GM12878 (cell line): Measurements from ENCODE around the gene UGT1A7. TPM values are rescaled to one million over a fixed set of nuclear protein-coding genes. Genes with fewer than 3 reads are reported as not detected.

Source experiments
- ATAC-seq: fragments of 200-7000 bp; cut with Tn5 transposase; 3 replicates; pipeline ENCODE4 v1.9.1; 2020; ENCODE audit warnings: mild to moderate bottlenecking, moderate library complexity
- BruUV-seq: library from RNA; stranded (reverse); fragments of 400-500 nt; replicated peaks from 2 replicates; lab custom pipeline; 2021; lab: Mats Ljungman, UMichigan
- CTCF ChIA-PET: fragments of 300-600 bp; sonication (Branson Sonifier 250); formaldehyde crosslinking; extraction: SDS; loops from one replicate; lab custom pipeline; 2021; ENCODE audit warnings: inconsistent platforms; lab: Yijun Ruan, JAX
- POLR2A ChIA-PET: fragments of 350-600 bp; formaldehyde crosslinking; extraction: SDS; loops from one replicate; lab custom pipeline; 2021; ENCODE audit warnings: inconsistent platforms; lab: Charles Lee
- RAD21 ChIA-PET: fragments of 300-600 bp; sonication (Branson Sonifier 250); formaldehyde crosslinking; loops from one replicate; lab custom pipeline; 2023; ENCODE audit warnings: antibody characterized with exemption; ENCODE audit not compliant: unreplicated experiment; lab: Charles Lee
- SMC1A ChIA-PET: fragments of 300-600 bp; sonication (Branson Sonifier 250); formaldehyde crosslinking; loops from one replicate; lab custom pipeline; 2023; ENCODE audit not compliant: unreplicated experiment, uncharacterized antibody; lab: Charles Lee
- DNase-seq: peaks from one replicate; pipeline ENCODE4 v3.0.0-alpha.2; 2011; ENCODE audit warnings: low read depth, low spot score
- FAIRE-seq: peaks from 3 replicates; lab custom pipeline; 2011; peaks lifted over from hg19 to GRCh38; lab: Jason Lieb, UNC
- H2AFZ ChIP-seq: 2 replicates; pipeline ENCODE4 v1.6.0; 2011; ENCODE audit warnings: low read depth, low read length, control low read depth; ENCODE audit not compliant: control insufficient read depth
- H3K27ac ChIP-seq: 2 replicates; pipeline ENCODE4 v1.5.1; 2011; ENCODE audit warnings: control low read depth; ENCODE audit not compliant: control insufficient read depth, insufficient read depth
- H3K27me3 ChIP-seq, 2 experiments: replicated peaks in 1 of 2; 2 replicates each; pipeline versions ENCODE4 v1.6.0 to v1.6.1; 2011; ENCODE audit warnings: low read length in 1 of 2; ENCODE audit not compliant: control insufficient read depth in 2 of 2, insufficient read depth in 2 of 2
- H3K36me3 ChIP-seq, 2 experiments: 2 replicates each; pipeline ENCODE4 v1.5.1; 2011; ENCODE audit warnings: low read length in 1 of 2; ENCODE audit not compliant: control insufficient read depth in 2 of 2, insufficient read depth in 2 of 2
- H3K4me1 ChIP-seq: 2 replicates; pipeline ENCODE4 v1.6.1; 2011; ENCODE audit warnings: mild to moderate bottlenecking, low read length, moderate library complexity, mixed read lengths; ENCODE audit not compliant: control insufficient read depth, insufficient read depth
- H3K4me2 ChIP-seq: 2 replicates; pipeline ENCODE4 v1.6.0; 2011; ENCODE audit warnings: control low read depth; ENCODE audit not compliant: control insufficient read depth, insufficient read depth
- H3K4me3 ChIP-seq: fragments of 200-600 bp; sonication (generic); 2 replicates; pipeline ENCODE4 v1.5.1; 2016
- H3K79me2 ChIP-seq: 2 replicates; pipeline ENCODE4 v1.6.0; 2011; ENCODE audit warnings: low read length; ENCODE audit not compliant: control insufficient read depth, insufficient read depth
- H3K9ac ChIP-seq: 2 replicates; pipeline ENCODE4 v1.8.0; 2011; ENCODE audit warnings: low read length, control low read depth, mixed read lengths; ENCODE audit not compliant: control insufficient read depth, insufficient read depth
- H3K9me3 ChIP-seq: replicated peaks from 3 replicates; pipeline ENCODE4 v1.5.1; 2011; ENCODE audit warnings: mild to moderate bottlenecking, low read length; ENCODE audit not compliant: control insufficient read depth, insufficient read depth
- H4K20me1 ChIP-seq: 2 replicates; pipeline ENCODE4 v1.6.0; 2011; ENCODE audit not compliant: control insufficient read depth, insufficient read depth
- CHD2 ChIP-seq: IDR thresholded peaks from 2 replicates; pipeline ENCODE4 v1.6.1; 2011; ENCODE audit warnings: low read depth, low read length, improper control_type of control experiment, borderline replicate concordance
- JUNB ChIP-seq: IDR thresholded peaks from 2 replicates; pipeline ENCODE4 v1.6.1; 2016; ENCODE audit warnings: antibody characterized with exemption, mild to moderate bottlenecking
- MYC ChIP-seq: IDR thresholded peaks from 2 replicates; pipeline ENCODE4 v1.6.1; 2011; ENCODE audit warnings: mild to moderate bottlenecking, low read length, moderate library complexity, inconsistent platforms; ENCODE audit not compliant: insufficient read depth, insufficient replicate concordance, insufficient read length, severe bottlenecking
- NRF1 ChIP-seq: conservative IDR thresholded peaks from 2 replicates; pipeline ENCODE4 v1.6.1; 2011; ENCODE audit warnings: mild to moderate bottlenecking, low read depth, low read length, improper control_type of control experiment
- RCOR1 ChIP-seq: conservative IDR thresholded peaks from 2 replicates; pipeline ENCODE4 v1.6.1; 2012; ENCODE audit warnings: low read depth, low read length, improper control_type of control experiment
- RELA ChIP-seq: fragments of 450-650 bp; IDR thresholded peaks from 2 replicates; pipeline ENCODE4 v1.8.0; 2014; ENCODE audit warnings: borderline replicate concordance; ENCODE audit not compliant: partially characterized antibody
- SMAD1 ChIP-seq: fragments of 450-650 bp; IDR thresholded peaks from 2 replicates; pipeline ENCODE4 v1.6.1; 2018; ENCODE audit warnings: mild to moderate bottlenecking, low read depth; ENCODE audit not compliant: partially characterized antibody
- SMAD5 ChIP-seq: IDR thresholded peaks from 2 replicates; pipeline ENCODE4 v1.6.1; 2016; ENCODE audit warnings: antibody characterized with exemption, low read depth
- SPI1 ChIP-seq: IDR thresholded peaks from 2 replicates; pipeline ENCODE4 v1.6.1; 2011; ENCODE audit warnings: low read depth, mild to moderate bottlenecking, low read length, moderate library complexity, borderline replicate concordance; ENCODE audit not compliant: insufficient read depth
- ZZZ3 ChIP-seq: IDR thresholded peaks from 2 replicates; pipeline ENCODE4 v1.6.1; 2011; ENCODE audit warnings: low read depth; ENCODE audit not compliant: control insufficient read depth, insufficient read length
- WGBS: methylation state at CpG from one replicate; pipeline ENCODE4 v1.1.6; 2016; ENCODE audit warnings: low lambda C conversion rate; ENCODE audit not compliant: insufficient replicate concordance, insufficient coverage; ENCODE audit errors: missing lambda C conversion rate; 5-methylcytosine and 5-hydroxymethylcytosine counted together
- in situ Hi-C: fragments of 300-500 bp; cut with MboI; formaldehyde crosslinking; loops from 9 replicates; pipeline ENCODE4 v1.14.3; 2018; ENCODE audit warnings: mixed read lengths
- intact Hi-C: fragments of 100-400 bp; cut with micrococcal nuclease; formaldehyde crosslinking; loops from one replicate; pipeline ENCODE4 v1.14.2; 2022; ENCODE audit not compliant: unreplicated experiment
- polyA plus RNA-seq, 11 experiments: library from polyadenylated mRNA; depleted of rRNA in 4 of 11; unstranded in 6 of 11; stranded (reverse) in 5 of 11; fragments of >200 nt; fragmentation: Nextera tagmentation in 4 of 11; fragmentation: Illumina TruSeq in 1 of 11; extraction: Ambion mirVana in 4 of 11; extraction: Trizol in 1 of 11; gene quantifications; 1 replicate in 1 of 11; 2 replicates in 10 of 11; pipeline versions ENCODE4 v1.2.1 to v1.2.3, GENCODE V29; 2011 to 2016; ENCODE audit warnings: inconsistent platforms in 2 of 11, missing spikeins in 2 of 11, low read depth in 1 of 11
- total RNA-seq, 4 experiments: library from RNA; depleted of rRNA in 3 of 4; stranded (reverse); fragments of >200 nt in 3 of 4; fragmentation: Illumina TruSeq in 1 of 4; extraction: Trizol in 1 of 4; gene quantifications; 2 replicates each; pipeline versions ENCODE4 v1.2.1 to v1.2.3, GENCODE V29; 2013 to 2021
- TF ChIP-seq, protein P1 (sequence below): fragments of 450-650 bp; IDR thresholded peaks from 2 replicates; pipeline ENCODE4 v1.6.1; 2017; ENCODE audit warnings: mild to moderate bottlenecking, moderate library complexity
- TF ChIP-seq, protein P2 (sequence below): IDR thresholded peaks from 2 replicates; pipeline ENCODE4 v1.6.1; 2012; ENCODE audit warnings: low read length, inconsistent platforms

Gene UGT1A7
- total and polyA plus RNA-seq, 10 of the 15 experiments (the other 5 are each of a cell fraction or from before 2014, with no cell fraction given): not detected

DNA sequence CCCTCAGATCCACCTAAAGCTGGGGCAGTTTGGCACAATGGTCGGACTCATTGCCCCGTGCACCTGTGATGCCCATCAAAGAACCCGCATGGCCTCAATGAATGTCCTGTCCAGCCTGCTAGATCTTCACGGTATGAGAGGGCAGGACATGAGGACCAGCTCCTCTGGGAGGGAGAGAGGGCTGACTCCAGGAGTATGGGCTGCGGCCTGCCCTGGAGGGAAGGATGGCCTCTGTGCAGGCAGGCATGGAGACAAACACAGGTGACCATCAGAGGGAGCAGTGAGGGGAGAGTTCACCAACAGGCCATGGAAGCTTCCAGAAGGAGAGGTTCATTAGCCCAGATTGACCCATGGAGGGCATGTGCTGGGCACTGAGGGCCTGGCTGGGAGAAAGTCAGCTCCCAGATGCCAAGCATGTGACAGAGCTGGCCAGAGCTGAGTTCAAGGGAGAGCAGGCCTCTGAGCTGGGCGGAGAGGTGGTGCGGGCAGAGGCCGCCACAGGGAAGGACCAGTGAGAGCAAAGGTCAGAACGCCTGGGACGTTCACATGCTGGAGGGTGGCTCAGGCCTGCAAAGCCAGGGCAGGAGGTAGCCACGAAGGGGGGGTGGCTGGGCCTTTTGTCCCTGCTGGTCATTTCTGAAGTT is 136.4 kb downstream of the UGT1A7 start (continued):
- TF ChIP-seq, protein P1, sequence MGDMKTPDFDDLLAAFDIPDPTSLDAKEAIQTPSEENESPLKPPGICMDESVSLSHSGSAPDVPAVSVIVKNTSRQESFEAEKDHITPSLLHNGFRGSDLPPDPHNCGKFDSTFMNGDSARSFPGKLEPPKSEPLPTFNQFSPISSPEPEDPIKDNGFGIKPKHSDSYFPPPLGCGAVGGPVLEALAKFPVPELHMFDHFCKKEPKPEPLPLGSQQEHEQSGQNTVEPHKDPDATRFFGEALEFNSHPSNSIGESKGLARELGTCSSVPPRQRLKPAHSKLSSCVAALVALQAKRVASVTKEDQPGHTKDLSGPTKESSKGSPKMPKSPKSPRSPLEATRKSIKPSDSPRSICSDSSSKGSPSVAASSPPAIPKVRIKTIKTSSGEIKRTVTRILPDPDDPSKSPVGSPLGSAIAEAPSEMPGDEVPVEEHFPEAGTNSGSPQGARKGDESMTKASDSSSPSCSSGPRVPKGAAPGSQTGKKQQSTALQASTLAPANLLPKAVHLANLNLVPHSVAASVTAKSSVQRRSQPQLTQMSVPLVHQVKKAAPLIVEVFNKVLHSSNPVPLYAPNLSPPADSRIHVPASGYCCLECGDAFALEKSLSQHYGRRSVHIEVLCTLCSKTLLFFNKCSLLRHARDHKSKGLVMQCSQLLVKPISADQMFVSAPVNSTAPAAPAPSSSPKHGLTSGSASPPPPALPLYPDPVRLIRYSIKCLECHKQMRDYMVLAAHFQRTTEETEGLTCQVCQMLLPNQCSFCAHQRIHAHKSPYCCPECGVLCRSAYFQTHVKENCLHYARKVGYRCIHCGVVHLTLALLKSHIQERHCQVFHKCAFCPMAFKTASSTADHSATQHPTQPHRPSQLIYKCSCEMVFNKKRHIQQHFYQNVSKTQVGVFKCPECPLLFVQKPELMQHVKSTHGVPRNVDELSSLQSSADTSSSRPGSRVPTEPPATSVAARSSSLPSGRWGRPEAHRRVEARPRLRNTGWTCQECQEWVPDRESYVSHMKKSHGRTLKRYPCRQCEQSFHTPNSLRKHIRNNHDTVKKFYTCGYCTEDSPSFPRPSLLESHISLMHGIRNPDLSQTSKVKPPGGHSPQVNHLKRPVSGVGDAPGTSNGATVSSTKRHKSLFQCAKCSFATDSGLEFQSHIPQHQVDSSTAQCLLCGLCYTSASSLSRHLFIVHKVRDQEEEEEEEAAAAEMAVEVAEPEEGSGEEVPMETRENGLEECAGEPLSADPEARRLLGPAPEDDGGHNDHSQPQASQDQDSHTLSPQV: no peak
- TF ChIP-seq RELA: no peak
- no peak for TF ChIP-seq SPI1
- no peak for TF ChIP-seq JUNB
- TF ChIP-seq, all 136 proteins: peak for 0

DNA sequence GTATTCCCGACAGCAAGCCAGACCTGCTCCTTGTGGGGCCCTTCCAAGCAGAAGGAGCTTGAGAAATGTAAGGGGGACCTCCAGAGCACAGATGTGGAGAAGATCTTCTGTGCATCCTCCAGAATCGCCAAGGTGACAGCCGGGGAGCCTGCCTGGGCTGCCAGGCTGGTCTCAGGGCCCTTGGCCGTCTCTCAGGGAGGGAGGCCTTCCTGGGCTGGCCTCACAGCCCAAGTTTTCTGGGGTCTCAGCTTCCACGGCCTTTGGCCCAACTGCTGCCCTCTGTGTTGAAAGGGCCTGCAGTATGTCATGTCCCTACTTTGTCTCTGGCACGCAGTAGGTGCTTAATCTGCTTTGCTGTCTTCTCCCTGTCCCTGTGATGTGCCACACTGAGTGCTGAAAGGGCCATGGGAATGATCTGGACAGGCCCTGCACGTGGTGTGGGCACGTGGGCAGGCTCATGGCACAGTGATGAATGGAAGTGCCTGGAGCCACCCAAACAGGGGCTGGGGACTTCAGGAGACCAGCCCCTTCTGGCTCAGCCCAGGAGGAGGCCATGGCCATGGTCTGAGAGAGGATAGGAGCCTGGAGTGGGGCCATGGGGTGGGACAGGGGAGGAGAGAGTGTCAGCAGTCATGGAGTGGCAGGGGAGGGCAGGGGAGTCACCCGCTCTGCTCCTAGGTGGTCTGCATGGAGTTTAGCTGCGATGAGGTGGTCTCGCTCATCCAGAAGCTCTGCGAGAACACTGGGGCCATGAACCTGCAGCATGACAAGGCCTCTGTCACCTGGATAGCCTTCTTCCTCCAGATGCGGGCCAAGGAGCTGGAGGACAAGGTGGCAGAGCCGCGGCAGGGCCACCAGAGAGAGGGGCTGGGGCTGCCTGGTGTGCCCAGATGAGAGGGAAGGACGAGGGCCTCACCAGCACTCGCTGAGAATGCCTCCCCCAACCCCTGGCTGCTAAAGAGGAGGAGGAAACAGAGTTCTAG is 137.2 kb downstream of the UGT1A7 start:
- intact Hi-C loops: no loop called here
- ChIA-PET POLR2A (no interaction called here), CTCF (interaction anchor here (0.5 kb wide), 1 partner anchor 24 kb away, joined by 3 read pairs; no protein-coding TSS in a partner anchor), RAD21 (no interaction called here), SMC1A (no interaction called here)
- no peaks in the 10 kb centered on the region for H4K20me1 ChIP-seq
- H3K4me2 ChIP-seq: no peak overlapping the region
- ATAC-seq: no peak
- WGBS: 8% methylated on average over 17 of the region's 17 CpGs
- H3K4me3 ChIP-seq: no peak overlapping the region
- no peaks in the 10 kb centered on the region for H3K79me2 ChIP-seq
- no peak overlapping the region for H2AFZ ChIP-seq
- BruUV-seq: no TSS peak
- FAIRE-seq: no peak
- in situ Hi-C loops: no loop called here
- H3K27ac ChIP-seq: no peak overlapping the region
- no peak for DNase-seq
- H3K9me3 ChIP-seq: no peaks in the 10 kb centered on the region
- no peaks in the 10 kb centered on the region for H3K4me1 ChIP-seq
- H3K27me3 ChIP-seq: no peaks in the 10 kb centered on the region; a peak in 3 of 4 replicates
- H3K9ac ChIP-seq: no peak overlapping the region
- no peaks in the 10 kb centered on the region for H3K36me3 ChIP-seq
- TF ChIP-seq CHD2 (no peak), RCOR1 (no peak), JUNB (no peak), NRF1 (no peak), SMAD5 (no peak), MYC (no peak), ZZZ3 (no peak), SMAD1 (no peak)
- TF ChIP-seq, protein P2, sequence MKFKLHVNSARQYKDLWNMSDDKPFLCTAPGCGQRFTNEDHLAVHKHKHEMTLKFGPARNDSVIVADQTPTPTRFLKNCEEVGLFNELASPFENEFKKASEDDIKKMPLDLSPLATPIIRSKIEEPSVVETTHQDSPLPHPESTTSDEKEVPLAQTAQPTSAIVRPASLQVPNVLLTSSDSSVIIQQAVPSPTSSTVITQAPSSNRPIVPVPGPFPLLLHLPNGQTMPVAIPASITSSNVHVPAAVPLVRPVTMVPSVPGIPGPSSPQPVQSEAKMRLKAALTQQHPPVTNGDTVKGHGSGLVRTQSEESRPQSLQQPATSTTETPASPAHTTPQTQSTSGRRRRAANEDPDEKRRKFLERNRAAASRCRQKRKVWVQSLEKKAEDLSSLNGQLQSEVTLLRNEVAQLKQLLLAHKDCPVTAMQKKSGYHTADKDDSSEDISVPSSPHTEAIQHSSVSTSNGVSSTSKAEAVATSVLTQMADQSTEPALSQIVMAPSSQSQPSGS: no peak
